IMR-90 (cell line): Measurements from ENCODE around the gene PPP2R2D. TPM values are rescaled to one million over a fixed set of nuclear protein-coding genes. Genes with fewer than 3 reads are reported as not detected.
"Not testable (repeated sequence)": the region's sequence is repeated elsewhere in the genome, so short reads cannot be mapped to it uniquely, and the experiment has no call there.

ENCODE experiments used
- ATAC-seq: fragments of 200-7000 bp; cut with Tn5 transposase; 2 replicates; pipeline ENCODE4 v1.9.1; 2020; ENCODE audit warnings: low read depth, mild to moderate bottlenecking, moderate library complexity
- BruUV-seq: library from RNA; stranded (reverse); fragments of 400-500 nt; replicated peaks from 2 replicates; lab custom pipeline; 2021; lab: Mats Ljungman, UMichigan
- CTCF ChIA-PET: fragments of 300-600 bp; formaldehyde crosslinking; extraction: SDS; loops from one replicate; lab custom pipeline; 2021; ENCODE audit warnings: antibody characterized with exemption; lab: Yijun Ruan, JAX
- POLR2A ChIA-PET: fragments of 300-600 bp; sonication (Branson Sonifier 250); formaldehyde crosslinking; loops from one replicate; lab custom pipeline; 2022; ENCODE audit warnings: antibody characterized with exemption; ENCODE audit not compliant: unreplicated experiment; lab: Charles Lee
- DNase-seq: peaks from one replicate; pipeline ENCODE4 v3.0.0; 2013
- H2AFZ ChIP-seq: replicated peaks from 2 replicates; pipeline ENCODE3; 2013; ENCODE audit warnings: low read length, mild to moderate bottlenecking; ENCODE audit not compliant: poor library complexity
- H2AK5ac ChIP-seq: 2 replicates; pipeline ENCODE4 v1.6.1; 2013; ENCODE audit warnings: low read depth, low read length, inconsistent platforms
- H2AK9ac ChIP-seq: replicated peaks from 2 replicates; pipeline ENCODE3; 2013; ENCODE audit warnings: mild to moderate bottlenecking, low read depth, low read length, moderate library complexity; ENCODE audit not compliant: poor library complexity
- H2BK120ac ChIP-seq: 2 replicates; pipeline ENCODE4 v1.6.1; 2013; ENCODE audit warnings: low read depth, low read length, inconsistent platforms
- H2BK15ac ChIP-seq: 3 replicates; pipeline ENCODE4 v1.6.1; 2013; ENCODE audit warnings: low read depth, low read length, inconsistent platforms
- H2BK20ac ChIP-seq: 2 replicates; pipeline ENCODE4 v1.6.1; 2013; ENCODE audit warnings: low read depth, mild to moderate bottlenecking, inconsistent platforms, low read length, moderate library complexity
- H2BK5ac ChIP-seq: 2 replicates; pipeline ENCODE4 v1.6.1; 2013; ENCODE audit warnings: mild to moderate bottlenecking, low read depth, low read length, inconsistent platforms; ENCODE audit not compliant: poor library complexity, severe bottlenecking
- H3K14ac ChIP-seq: replicated peaks from 2 replicates; pipeline ENCODE4 v1.6.1; 2013; ENCODE audit warnings: low read depth, low read length, inconsistent platforms
- H3K18ac ChIP-seq: 2 replicates; pipeline ENCODE4 v1.6.1; 2013; ENCODE audit warnings: low read depth, low read length, control low read depth
- H3K23ac ChIP-seq: 2 replicates; pipeline ENCODE4 v1.6.1; 2013; ENCODE audit warnings: low read depth, low read length, inconsistent platforms
- H3K27ac ChIP-seq: 2 replicates; pipeline ENCODE4 v1.5.1; 2013; ENCODE audit warnings: mild to moderate bottlenecking, control low read depth, low read length; ENCODE audit not compliant: insufficient read depth
- H3K27me3 ChIP-seq: 2 replicates; pipeline ENCODE4 v1.6.1; 2013; ENCODE audit warnings: low read length; ENCODE audit not compliant: control insufficient read depth, insufficient read depth
- H3K36me3 ChIP-seq: 2 replicates; pipeline ENCODE4 v1.6.1; 2013; ENCODE audit warnings: low read length, mixed read lengths; ENCODE audit not compliant: control insufficient read depth, insufficient read depth
- H3K4ac ChIP-seq: 2 replicates; pipeline ENCODE4 v1.6.1; 2013; ENCODE audit warnings: low read depth, low read length, inconsistent platforms
- H3K4me1 ChIP-seq: 2 replicates; pipeline ENCODE4 v1.6.1; 2013; ENCODE audit warnings: low read length, mixed read lengths; ENCODE audit not compliant: control insufficient read depth, insufficient read depth
- H3K4me2 ChIP-seq: 2 replicates; pipeline ENCODE4 v1.6.1; 2013; ENCODE audit warnings: low read depth, mild to moderate bottlenecking, control low read depth, low read length, moderate library complexity
- H3K4me3 ChIP-seq: 2 replicates; pipeline ENCODE4 v1.5.1; 2013; ENCODE audit warnings: low read depth, mild to moderate bottlenecking, control low read depth, low read length, moderate library complexity; ENCODE audit not compliant: insufficient read depth
- H3K56ac ChIP-seq: 2 replicates; pipeline ENCODE4 v1.6.1; 2013; ENCODE audit warnings: low read length, inconsistent platforms; ENCODE audit not compliant: insufficient read depth; ENCODE audit errors: extremely low read depth
- H3K79me1 ChIP-seq, 2 experiments: 2 replicates each; pipeline ENCODE4 v1.6.1; 2013; ENCODE audit warnings: low read length in 2 of 2, inconsistent platforms in 1 of 2, low read depth in 1 of 2
- H3K9ac ChIP-seq: 2 replicates; pipeline ENCODE4 v1.6.1; 2013; ENCODE audit warnings: low read depth, low read length, control low read depth
- H3K9me1 ChIP-seq: 2 replicates; pipeline ENCODE4 v1.6.1; 2013; ENCODE audit warnings: low read length, inconsistent platforms; ENCODE audit not compliant: insufficient read depth
- H3K9me3 ChIP-seq: 2 replicates; pipeline ENCODE4 v1.6.1; 2013; ENCODE audit warnings: low read length; ENCODE audit not compliant: control insufficient read depth, insufficient read depth
- H4K20me1 ChIP-seq: 2 replicates; pipeline ENCODE4 v1.6.1; 2013; ENCODE audit warnings: low read length, inconsistent platforms; ENCODE audit not compliant: insufficient read depth
- H4K5ac ChIP-seq: 2 replicates; pipeline ENCODE4 v1.6.1; 2013; ENCODE audit warnings: mild to moderate bottlenecking, low read depth, low read length, control low read depth
- H4K8ac ChIP-seq, 2 experiments: 2 replicates each; pipeline ENCODE4 v1.6.1; 2013; ENCODE audit warnings: low read depth in 2 of 2, low read length in 2 of 2, control low read depth in 1 of 2, inconsistent platforms in 1 of 2
- H4K91ac ChIP-seq: 2 replicates; pipeline ENCODE4 v1.6.1; 2013; ENCODE audit warnings: low read depth, low read length, inconsistent platforms; ENCODE audit not compliant: insufficient read depth
- WGBS, 2 experiments: methylation state at CpG; one replicate each; pipeline versions ENCODE4 v1.1.5 to v1.1.7; 2013; ENCODE audit warnings: missing lambda C conversion rate in 2 of 2; ENCODE audit not compliant: insufficient read length in 1 of 2; ENCODE audit errors: extremely low coverage in 2 of 2; 5-methylcytosine and 5-hydroxymethylcytosine counted together
- dilution Hi-C: fragments of 300-500 bp; cut with HindIII; formaldehyde crosslinking; loops from one replicate; pipeline ENCODE4 v1.14.3; 2018; ENCODE audit warnings: low sequenced_read_pairs; ENCODE audit not compliant: unreplicated experiment
- in situ Hi-C: fragments of 300-500 bp; cut with MboI; formaldehyde crosslinking; loops from 3 replicates; pipeline ENCODE4 v1.14.3; 2019; ENCODE audit warnings: low sequenced_read_pairs, inconsistent platforms, mixed read lengths
- intact Hi-C: fragments of 100-400 bp; cut with micrococcal nuclease; formaldehyde crosslinking; loops from 2 replicates; pipeline ENCODE4 v1.10.0; 2022
- polyA plus RNA-seq, 3 experiments: library from polyadenylated mRNA; depleted of rRNA; stranded (reverse); fragments of >200 nt; gene quantifications; 2 replicates each; pipeline ENCODE4 v1.2.3, GENCODE V29; 2012; ENCODE audit warnings: low replicate concordance in 1 of 3
- total RNA-seq: library from RNA; depleted of rRNA; stranded (reverse); fragments of >200 nt; gene quantifications from 2 replicates; pipeline ENCODE4 v1.2.3, GENCODE V29; 2012

PPP2R2D gene
- total and polyA plus RNA-seq, 2 of the 4 experiments (the other 2 are of a cell fraction), result 22.8 to 23.8 TPM

GRCh38 chr10:131919461-131919860, 18.7 kb downstream of the PPP2R2D start:
- H3K27me3 ChIP-seq, H3K9me1 ChIP-seq, H3K4me2 ChIP-seq, H4K8ac ChIP-seq, CTCF ChIA-PET, H4K91ac ChIP-seq, H3K14ac ChIP-seq, H2BK120ac ChIP-seq, H2BK20ac ChIP-seq, H2BK15ac ChIP-seq, H4K5ac ChIP-seq, H3K36me3 ChIP-seq, DNase-seq, intact Hi-C loops, H3K56ac ChIP-seq, in situ Hi-C loops, H3K23ac ChIP-seq, H2AFZ ChIP-seq, H3K4ac ChIP-seq, H3K4me3 ChIP-seq, H3K4me1 ChIP-seq, H3K9ac ChIP-seq, BruUV-seq, H3K9me3 ChIP-seq, dilution Hi-C loops, H3K18ac ChIP-seq, H3K27ac ChIP-seq, H2AK9ac ChIP-seq, H2BK5ac ChIP-seq, POLR2A ChIA-PET, H2AK5ac ChIP-seq, ATAC-seq: not testable (repeated sequence)
- peaks cover 44% of the 10 kb centered on the region for H4K20me1 ChIP-seq
- H3K79me1 ChIP-seq, result peaks cover 24 to 55% of the 10 kb centered on the region in 2 experiments
- 92% methylated on average over 13 of the region's 14 CpGs; no CpG with 5 or more reads in 1 of the 2 experiments for WGBS, 2 experiments
